ENCODE data around the gene EMC9. TPM values are rescaled to one million over a fixed set of nuclear protein-coding genes. Genes with fewer than 3 reads are reported as not detected.

The EMC9 gene
- total and polyA plus RNA-seq, 5 donors, result 17.2 to 21.2 (median 18.5) TPM

DNA sequence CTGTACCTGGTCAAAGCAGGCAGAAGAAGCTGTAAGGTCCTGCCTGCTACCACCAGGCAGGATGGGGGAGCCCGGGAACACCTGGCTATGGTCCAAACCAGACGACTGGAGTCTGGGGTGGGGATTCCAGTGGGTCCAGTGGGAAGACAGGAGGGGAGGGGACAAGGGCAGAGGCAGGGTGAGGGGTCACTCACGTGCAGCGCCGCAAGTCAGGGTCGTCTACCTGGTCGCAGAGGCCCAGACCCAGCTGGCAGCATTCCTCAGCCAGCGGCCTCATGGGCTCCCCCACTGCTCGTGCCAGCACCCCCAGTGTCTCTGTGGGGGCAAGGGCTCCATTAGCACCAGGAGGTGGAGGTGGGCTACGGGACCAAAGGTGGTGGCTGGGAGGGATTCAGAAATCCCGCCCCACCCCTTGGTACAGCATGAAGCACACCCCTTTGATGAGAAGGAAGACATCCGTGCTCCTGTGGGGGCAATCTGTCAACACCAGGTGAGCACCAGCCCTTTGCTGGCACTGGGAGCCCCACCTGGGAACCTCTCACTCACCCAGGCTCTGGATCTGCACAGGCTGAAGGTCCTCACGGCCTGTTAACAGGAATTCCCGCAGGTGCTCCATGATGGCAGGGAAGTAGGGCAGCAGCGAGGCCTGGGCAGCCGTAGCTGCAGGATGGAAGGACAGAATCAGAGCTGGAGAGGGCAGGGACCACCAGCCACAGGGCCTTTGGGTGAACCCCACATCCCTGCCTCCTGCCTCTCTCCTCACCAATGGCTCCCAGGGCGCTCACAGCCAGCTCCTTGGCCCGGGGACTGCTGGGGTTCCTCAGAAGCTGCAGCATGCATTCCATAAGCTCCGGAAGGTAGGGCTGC lies 42.9 kb upstream of the EMC9 start:
- Histone ChIP-seq H3K4me3 (ENCODE audit: low read length) (no peak overlapping the region), H3K27ac (ENCODE audit: low read length) (no peak overlapping the region), H3K27me3 (ENCODE audit: control insufficient read depth, insufficient read depth) (no peaks in the 10 kb centered on the region), H3K4me1 (ENCODE audit: control insufficient read depth, insufficient read depth, low read length) (no peaks in the 10 kb centered on the region), H3K9me3 (ENCODE audit: control insufficient read depth, low read length) (no peaks in the 10 kb centered on the region)
- ATAC-seq (no peak), DNase-seq (peak in 2 of 3 donors; percentile 35 to 53)
- 88% methylated on average over 19 of the region's 19 CpGs for WGBS
- intact Hi-C loops (cut with DNase I), result no loop called here

GRCh38 chr14:24183014-24183481 lies 41.7 kb upstream of the EMC9 start:
- no peak overlapping the region for H3K4me3 ChIP-seq (ENCODE audit: low read length)
- H3K4me1 ChIP-seq (ENCODE audit: control insufficient read depth, insufficient read depth, low read length), result no peaks in the 10 kb centered on the region
- DNase-seq, result peak in 2 of 3 donors; percentile 42 to 52
- no peak for ATAC-seq
- intact Hi-C loops (cut with DNase I), result no loop called here
- H3K27me3 ChIP-seq (ENCODE audit: control insufficient read depth, insufficient read depth), result no peaks in the 10 kb centered on the region
- H3K9me3 ChIP-seq (ENCODE audit: control insufficient read depth, low read length), result no peaks in the 10 kb centered on the region
- WGBS, result 93% methylated on average over 15 of the region's 15 CpGs
- H3K27ac ChIP-seq (ENCODE audit: low read length), result no peak overlapping the region

GRCh38 chr14:24182110-24182882 lies 40.9 kb upstream of the EMC9 start:
- H3K4me1 ChIP-seq (ENCODE audit: control insufficient read depth, insufficient read depth, low read length), result no peaks in the 10 kb centered on the region
- H3K27ac ChIP-seq (ENCODE audit: low read length), result no peak overlapping the region
- intact Hi-C loops (cut with DNase I), result no loop called here
- DNase-seq (peak in 2 of 3 donors; percentile 11 to 40), ATAC-seq (no peak)
- 84% methylated on average over 14 of the region's 14 CpGs for WGBS
- no peaks in the 10 kb centered on the region for H3K9me3 ChIP-seq (ENCODE audit: control insufficient read depth, low read length)
- H3K27me3 ChIP-seq (ENCODE audit: control insufficient read depth, insufficient read depth), result no peaks in the 10 kb centered on the region
- H3K4me3 ChIP-seq (ENCODE audit: low read length), result no peak overlapping the region

DNA sequence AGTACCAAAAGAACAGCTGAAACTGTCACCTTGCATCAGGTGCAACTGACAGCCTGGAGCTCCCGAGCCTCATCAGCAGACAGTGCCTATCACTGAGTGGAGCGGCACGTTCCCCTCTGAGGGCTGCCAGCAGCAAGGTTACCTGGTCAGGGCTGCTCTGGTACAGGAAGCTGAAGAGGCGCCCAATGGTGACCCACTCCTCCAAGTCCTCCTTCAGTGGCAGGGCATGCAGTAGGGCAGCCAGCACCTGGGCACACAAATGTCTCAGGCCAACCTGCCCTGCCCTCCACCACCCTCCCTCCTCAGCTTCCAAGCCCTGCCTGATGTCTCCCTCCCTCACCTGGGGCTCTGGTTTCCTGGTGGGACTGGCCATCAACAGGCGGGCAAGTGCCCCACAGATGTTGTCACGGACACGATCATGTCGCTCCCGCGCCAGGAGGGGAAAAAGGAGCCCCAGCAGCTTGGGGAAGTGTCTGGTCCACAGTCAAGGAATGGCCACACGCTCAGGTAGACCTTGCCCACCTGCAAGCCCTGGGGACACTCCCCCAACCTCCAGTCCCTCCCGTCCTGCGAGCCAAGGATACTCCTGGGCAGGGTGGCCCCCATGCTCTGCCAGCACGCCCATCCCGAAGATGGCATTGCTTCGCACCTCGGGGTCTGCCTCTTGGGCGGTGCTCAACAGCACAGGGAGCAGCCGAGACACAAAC lies 40.1 kb upstream of the EMC9 start:
- Histone ChIP-seq H3K4me1 (ENCODE audit: control insufficient read depth, insufficient read depth, low read length) (no peaks in the 10 kb centered on the region), H3K27me3 (ENCODE audit: control insufficient read depth, insufficient read depth) (no peaks in the 10 kb centered on the region), H3K4me3 (ENCODE audit: low read length) (no peak overlapping the region), H3K9me3 (ENCODE audit: control insufficient read depth, low read length) (no peaks in the 10 kb centered on the region), H3K27ac (ENCODE audit: low read length) (no peak overlapping the region)
- ATAC-seq, result no peak
- peak in 2 of 3 donors; percentile 49 to 50 for DNase-seq
- 88% methylated on average over 19 of the region's 19 CpGs for WGBS
- intact Hi-C loops (cut with DNase I), result no loop called here

DNA sequence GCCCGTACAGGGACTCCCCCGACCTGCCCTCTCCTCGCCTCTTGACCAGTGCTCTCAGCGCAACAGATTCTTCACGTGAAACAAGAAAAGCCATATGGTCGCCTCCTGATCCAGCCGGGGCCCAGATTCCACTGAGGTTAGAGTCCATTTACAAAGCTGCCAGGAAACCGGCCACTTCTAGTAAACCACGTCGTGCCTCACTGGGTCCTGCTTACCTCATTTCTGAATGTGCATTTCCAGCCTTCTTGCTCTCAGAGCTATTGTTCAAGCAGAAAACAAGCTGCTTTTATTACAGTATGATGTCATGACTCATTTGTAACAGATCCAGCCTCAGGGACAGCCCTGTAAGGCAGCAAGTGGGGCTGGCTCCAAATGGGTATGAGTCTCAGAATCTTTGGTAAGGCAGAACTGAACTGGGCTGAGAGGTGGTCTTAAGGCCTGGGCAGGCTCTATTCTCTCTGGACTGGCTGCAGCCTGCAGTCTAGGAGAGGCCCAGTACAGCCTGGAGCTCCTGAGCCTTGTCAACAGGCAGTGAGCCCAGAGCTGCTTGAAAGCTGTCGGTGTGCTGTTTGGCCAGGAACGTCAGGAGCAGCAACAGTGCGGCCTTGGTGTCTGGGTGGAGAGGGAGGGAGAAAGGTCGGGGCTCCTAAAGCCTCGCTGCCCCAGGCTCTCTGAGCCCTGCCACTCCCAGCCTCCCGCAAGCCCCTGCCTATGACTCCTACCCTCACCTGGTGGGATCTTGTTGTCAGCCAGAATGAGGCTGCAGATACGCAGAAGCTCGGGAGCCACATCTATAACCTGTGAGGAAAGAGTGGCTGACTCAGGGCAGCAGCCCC lies 38.8 kb upstream of the EMC9 start:
- intact Hi-C loops (cut with DNase I), result no loop called here
- H3K4me1 ChIP-seq (ENCODE audit: control insufficient read depth, insufficient read depth, low read length), result no peaks in the 10 kb centered on the region
- 76% methylated on average over 18 of the region's 18 CpGs for WGBS
- DNase-seq, result peak in 1 of 3 donors; percentile 37
- ATAC-seq, result peak in 1 of 2 donors; percentile 15
- no peak overlapping the region for H3K4me3 ChIP-seq (ENCODE audit: low read length)
- no peaks in the 10 kb centered on the region for H3K9me3 ChIP-seq (ENCODE audit: control insufficient read depth, low read length)
- H3K27ac ChIP-seq (ENCODE audit: low read length), result peak overlapping the region; percentile 43
- no peaks in the 10 kb centered on the region for H3K27me3 ChIP-seq (ENCODE audit: control insufficient read depth, insufficient read depth)

DNA sequence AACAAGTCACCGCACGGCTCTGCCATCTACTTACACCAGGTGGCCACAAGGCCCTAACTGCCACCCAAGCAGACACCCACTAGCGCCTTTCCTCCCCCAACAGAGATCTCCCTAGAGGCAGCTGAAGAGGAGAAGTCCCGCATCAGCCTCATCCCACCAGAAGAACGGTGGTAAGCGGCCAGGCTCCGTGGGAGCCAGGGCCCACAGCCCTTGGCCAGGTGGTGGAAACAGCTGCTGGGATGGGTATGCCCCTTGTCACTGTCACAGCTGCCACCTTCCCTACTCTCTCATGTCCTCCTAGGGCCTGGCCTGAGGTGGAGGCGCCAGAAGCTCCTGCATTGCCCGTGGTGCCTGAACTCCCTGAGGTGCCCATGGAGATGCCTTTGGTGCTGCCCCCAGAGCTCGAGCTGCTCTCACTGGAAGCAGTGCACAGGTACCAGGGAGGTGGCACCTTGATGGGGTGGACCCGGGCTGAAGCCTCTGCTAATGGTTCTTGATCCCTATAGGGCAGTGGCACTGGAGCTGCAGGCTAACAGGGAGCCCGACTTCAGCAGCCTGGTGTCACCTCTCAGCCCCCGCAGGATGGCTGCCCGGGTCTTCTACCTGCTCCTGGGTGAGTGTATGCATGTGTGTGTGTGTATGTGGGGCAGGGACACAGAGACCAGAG lies 38.0 kb upstream of the EMC9 start:
- DNase-seq, result peak in 2 of 3 donors; percentile 33 to 48
- H3K27me3 ChIP-seq (ENCODE audit: control insufficient read depth, insufficient read depth), result no peaks in the 10 kb centered on the region

GRCh38 chr14:24178399-24179178 lies 37.2 kb upstream of the EMC9 start:
- no peak overlapping the region for H3K27ac ChIP-seq (ENCODE audit: low read length)
- ATAC-seq, result no peak
- peak in 2 of 3 donors; percentile 36 for DNase-seq

More for the DNA sequence above, 38.0 kb upstream of the EMC9 start:
- no peaks in the 10 kb centered on the region for H3K9me3 ChIP-seq (ENCODE audit: control insufficient read depth, low read length)
- ATAC-seq, result peak in 1 of 2 donors; percentile 1
- peak overlapping the region; percentile 43 for H3K27ac ChIP-seq (ENCODE audit: low read length)
- H3K4me1 ChIP-seq (ENCODE audit: control insufficient read depth, insufficient read depth, low read length), result no peaks in the 10 kb centered on the region
- intact Hi-C loops (cut with DNase I), result no loop called here
- WGBS, result 90% methylated on average over 14 of the region's 14 CpGs
- H3K4me3 ChIP-seq (ENCODE audit: low read length), result no peak overlapping the region

GRCh38 chr14:24177891-24178290 lies 36.5 kb upstream of the EMC9 start:
- Histone ChIP-seq H3K27me3 (ENCODE audit: control insufficient read depth, insufficient read depth) (no peaks in the 10 kb centered on the region), H3K4me3 (ENCODE audit: low read length) (no peak overlapping the region), H3K9me3 (ENCODE audit: control insufficient read depth, low read length) (no peaks in the 10 kb centered on the region), H3K27ac (ENCODE audit: low read length) (no peak overlapping the region), H3K4me1 (ENCODE audit: control insufficient read depth, insufficient read depth, low read length) (no peaks in the 10 kb centered on the region)
- no peak for ATAC-seq
- peak in 2 of 3 donors; percentile 21 to 40 for DNase-seq
- intact Hi-C loops (cut with DNase I), result no loop called here
- WGBS, result 92% methylated on average over 14 of the region's 14 CpGs

More at GRCh38 chr14:24178399-24179178, 37.2 kb upstream of the EMC9 start:
- intact Hi-C loops (cut with DNase I), result no loop called here
- H3K4me3 ChIP-seq (ENCODE audit: low read length), result no peak overlapping the region
- H3K9me3 ChIP-seq (ENCODE audit: control insufficient read depth, low read length), result no peaks in the 10 kb centered on the region
- H3K27me3 ChIP-seq (ENCODE audit: control insufficient read depth, insufficient read depth), result no peaks in the 10 kb centered on the region
- no peaks in the 10 kb centered on the region for H3K4me1 ChIP-seq (ENCODE audit: control insufficient read depth, insufficient read depth, low read length)
- WGBS, result 93% methylated on average over 12 of the region's 12 CpGs

DNA sequence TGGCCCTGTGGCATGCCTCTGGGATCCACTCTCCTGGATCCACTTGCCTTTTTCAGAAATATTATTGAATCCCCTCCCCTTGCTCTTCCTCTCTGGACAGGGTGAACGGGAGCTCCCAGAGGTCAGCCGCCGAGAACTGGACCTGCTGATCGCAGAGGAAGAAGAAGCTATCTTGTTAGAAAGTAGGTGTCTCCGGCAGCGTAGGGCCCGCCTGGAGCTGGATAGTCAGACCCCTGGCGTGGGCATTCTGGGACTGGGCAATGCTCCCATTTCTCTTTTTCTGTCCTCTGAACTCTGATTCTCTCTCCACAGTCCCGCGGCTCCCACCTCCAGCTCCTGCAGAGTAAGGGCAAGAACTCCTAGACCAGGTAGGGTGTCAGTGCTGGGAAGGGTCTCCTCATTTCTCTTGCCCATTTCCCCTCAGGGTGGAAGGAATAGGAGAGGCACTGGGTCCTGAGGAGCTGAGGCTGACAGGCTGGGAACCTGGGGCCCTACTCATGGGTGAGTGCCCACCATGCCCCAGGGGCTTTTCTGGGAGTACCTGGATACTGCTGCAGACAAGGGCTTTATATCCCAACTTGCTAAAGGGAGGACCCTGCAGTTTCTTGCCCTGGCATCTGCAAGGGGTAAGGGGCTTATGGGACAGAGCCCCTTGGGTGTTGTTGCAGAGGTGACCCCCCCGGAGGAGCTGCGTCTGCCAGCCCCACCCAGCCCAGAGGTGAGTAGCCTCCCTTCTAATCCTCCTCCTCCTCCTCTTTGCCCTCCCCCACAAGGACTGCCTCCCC lies 35.8 kb upstream of the EMC9 start:
- intact Hi-C loops (cut with DNase I), result no loop called here
- ATAC-seq (no peak), DNase-seq (peak in 2 of 3 donors; percentile 45 to 47)
- Histone ChIP-seq H3K4me3 (ENCODE audit: low read length) (no peak overlapping the region), H3K27ac (ENCODE audit: low read length) (no peak overlapping the region), H3K9me3 (ENCODE audit: control insufficient read depth, low read length) (no peaks in the 10 kb centered on the region), H3K27me3 (ENCODE audit: control insufficient read depth, insufficient read depth) (no peaks in the 10 kb centered on the region), H3K4me1 (ENCODE audit: control insufficient read depth, insufficient read depth, low read length) (no peaks in the 10 kb centered on the region)
- 91% methylated on average over 12 of the region's 12 CpGs for WGBS
